HL-60/S4 (cell line): ENCODE results near the gene ACOX1.

ENCODE experiments used
- in situ Hi-C: fragments of 300-500 bp; cut with MboI; formaldehyde crosslinking; loops from 2 replicates; pipeline ENCODE4 v1.14.3; 2022; ENCODE audit warnings: low sequenced_read_pairs

Gene ACOX1

DNA sequence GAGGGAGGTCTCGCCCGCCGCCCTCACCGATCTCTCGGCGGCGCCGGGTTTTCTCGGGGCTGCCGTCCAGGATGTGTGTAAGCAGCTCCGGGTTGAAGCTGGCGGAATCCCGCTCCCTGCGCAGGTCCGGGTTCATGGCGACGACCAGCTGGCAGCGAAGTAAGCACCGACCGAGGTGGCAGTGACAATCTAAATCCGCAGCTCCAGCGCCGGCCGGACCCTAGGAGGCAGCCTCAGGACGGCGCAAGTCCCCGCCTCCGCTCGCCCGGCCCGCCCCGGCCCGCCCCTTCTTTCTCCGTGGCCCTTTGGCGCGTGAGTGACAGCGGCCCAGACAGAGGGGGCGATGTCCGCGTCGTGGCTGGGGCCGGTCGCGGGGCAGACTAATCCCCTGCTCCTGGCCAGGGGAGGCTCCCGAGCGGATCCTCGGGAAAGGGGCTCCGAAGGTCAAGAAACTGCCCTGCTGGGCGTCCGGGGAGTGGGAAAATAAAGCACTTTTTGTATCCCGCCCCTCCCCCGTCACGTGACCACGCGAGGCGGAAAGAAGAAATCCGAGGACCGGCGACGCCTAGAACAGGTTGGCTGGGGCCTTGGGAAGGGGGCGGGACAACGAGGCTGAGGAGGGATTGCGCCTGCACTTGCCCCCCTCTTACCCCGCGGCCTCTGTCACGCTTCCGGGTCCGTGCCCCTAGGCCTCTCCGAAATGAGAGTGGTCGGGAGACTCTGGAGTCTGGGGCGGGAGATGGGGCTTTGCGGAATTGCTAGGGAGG, at the start of gene ACOX1, which contains the start of gene TEN1:
ACOX1 (minus strand) TSS at position 229 of the 767 bp plus-strand sequence; CDS start at position 136, 93 bp downstream.
TEN1 (plus strand) TSS at position 303 of the 767 bp plus-strand sequence. CDS start 6,953 bp downstream, outside the sequence.
- in situ Hi-C loops = no loop called here

DNA sequence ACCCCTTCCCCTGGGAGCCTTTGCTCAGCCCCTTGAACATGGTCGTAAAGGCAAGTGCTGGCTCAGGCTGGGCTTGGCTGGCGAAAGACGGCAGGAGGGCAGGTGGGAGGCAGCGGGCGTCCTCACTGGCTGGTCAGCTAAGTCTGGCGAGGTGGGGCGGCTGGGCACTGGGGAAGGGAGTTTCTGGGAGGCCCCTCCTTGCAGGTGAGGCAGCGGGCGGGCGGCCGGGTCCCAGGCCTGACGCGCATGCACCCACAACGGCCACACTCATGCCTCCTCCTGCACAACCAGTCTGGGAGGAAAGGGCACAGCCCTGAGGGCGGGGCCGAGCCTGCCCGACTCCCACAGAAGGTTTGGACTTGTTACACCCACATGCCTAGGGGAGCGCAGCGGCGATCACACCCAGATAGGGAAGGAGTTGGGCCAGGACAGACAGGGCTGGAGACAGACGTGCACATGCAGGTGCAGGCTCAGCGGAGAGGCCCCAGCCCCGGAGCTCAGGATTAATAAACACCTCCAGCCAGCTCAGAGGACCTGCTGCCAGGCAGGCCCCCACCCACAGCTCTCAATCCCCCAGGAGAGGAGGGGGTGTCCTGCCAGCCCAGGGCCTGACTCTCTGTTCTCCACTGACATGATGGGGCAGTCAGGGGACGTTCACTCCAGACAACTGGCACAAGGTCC, 48.3 kb upstream of the ACOX1 start, which contains the start of gene EVPL:
EVPL (minus strand) TSS at position 148 of the 681 bp plus-strand sequence; CDS start at position 40, 108 bp downstream.
- in situ Hi-C loops = no loop called here

DNA sequence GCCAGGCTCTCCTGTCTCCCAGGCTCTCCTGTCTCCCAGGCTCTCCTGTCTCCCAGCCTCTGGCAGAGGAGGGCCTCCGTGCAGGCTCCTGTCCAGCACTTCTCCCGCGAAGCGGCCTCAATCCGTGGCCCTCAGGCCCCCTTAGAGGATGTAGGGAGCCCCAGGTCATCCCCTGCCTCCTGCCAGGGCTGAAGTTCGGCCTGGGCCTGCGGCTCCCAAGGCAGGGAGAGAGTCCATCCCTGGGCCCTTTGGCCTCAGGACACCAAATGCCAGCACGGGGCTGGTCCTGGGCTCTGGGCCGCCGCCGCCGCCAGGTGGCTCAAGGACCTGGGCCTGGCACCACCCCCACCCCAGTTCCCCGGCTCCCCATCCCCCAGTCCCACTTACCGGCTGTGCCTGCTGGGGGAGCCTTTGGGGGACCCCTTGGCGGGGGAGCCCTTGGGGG, 47.8 kb upstream of the ACOX1 start:
- in situ Hi-C loops = no loop called here

DNA sequence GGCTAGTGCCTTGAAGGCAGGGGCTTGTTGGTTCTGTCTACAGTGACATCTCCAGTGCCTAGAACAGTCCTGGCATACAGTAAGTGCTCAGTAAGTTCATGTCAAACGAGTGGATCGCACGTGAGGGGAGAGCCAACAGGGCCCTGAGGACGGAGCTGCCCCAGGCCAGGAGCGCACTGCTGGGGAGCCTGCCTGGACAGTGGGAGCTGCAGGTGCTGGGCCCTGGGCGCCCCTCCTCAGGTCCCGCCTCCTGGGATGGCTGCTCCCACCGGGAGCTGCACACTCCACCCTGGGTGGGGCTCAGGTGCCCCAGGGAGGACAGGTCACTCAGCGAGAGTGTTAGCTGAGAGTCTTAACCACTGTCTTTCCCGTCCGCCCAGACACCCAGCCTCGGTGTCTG, 46.3 kb upstream of the ACOX1 start:
- in situ Hi-C loops = no loop called here

DNA sequence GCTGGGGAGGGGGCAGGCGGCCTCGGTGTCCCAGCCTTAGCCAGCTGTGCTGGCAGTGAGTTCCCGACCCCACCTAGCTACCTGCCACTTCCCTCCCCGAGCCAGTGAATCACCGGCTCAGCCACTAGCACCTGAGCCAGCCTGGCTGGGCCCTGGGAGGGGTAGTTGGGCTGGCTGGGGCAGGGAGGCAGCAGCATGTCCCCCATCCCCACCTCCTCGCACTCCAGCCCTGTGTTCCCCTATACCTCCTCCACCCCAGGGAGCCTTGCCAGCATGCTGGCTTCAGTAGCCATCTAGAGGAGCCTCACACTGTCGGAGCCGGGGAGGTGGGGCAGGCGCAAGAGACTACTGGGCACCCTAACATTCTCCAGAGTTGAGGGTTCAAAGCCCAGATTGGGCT, 45.4 kb upstream of the ACOX1 start:
- in situ Hi-C loops = loop anchor here (25.0 kb wide), 1 partner anchor 262 kb away; the partner anchor contains the start of gene GALK1

DNA sequence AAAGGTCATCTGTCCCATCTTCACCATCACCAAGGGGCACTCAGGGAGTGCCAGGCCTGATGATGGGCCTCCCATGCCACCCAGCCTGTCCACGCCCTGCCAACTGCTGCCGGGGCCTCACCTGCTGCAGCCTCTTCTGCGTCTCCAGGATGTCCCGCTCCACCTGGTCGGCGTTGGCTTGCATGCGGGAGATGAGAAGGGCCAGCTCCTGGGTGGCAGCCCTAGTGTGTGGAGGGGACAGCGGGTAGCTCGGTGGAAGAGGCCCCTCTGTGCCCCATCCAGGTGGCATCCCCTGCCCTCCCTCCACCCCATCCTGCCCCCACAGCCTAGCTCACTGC, 44.9 kb upstream of the ACOX1 start:
- in situ Hi-C loops = loop anchor here (25.0 kb wide), 1 partner anchor 262 kb away; the partner anchor contains the start of gene GALK1

DNA sequence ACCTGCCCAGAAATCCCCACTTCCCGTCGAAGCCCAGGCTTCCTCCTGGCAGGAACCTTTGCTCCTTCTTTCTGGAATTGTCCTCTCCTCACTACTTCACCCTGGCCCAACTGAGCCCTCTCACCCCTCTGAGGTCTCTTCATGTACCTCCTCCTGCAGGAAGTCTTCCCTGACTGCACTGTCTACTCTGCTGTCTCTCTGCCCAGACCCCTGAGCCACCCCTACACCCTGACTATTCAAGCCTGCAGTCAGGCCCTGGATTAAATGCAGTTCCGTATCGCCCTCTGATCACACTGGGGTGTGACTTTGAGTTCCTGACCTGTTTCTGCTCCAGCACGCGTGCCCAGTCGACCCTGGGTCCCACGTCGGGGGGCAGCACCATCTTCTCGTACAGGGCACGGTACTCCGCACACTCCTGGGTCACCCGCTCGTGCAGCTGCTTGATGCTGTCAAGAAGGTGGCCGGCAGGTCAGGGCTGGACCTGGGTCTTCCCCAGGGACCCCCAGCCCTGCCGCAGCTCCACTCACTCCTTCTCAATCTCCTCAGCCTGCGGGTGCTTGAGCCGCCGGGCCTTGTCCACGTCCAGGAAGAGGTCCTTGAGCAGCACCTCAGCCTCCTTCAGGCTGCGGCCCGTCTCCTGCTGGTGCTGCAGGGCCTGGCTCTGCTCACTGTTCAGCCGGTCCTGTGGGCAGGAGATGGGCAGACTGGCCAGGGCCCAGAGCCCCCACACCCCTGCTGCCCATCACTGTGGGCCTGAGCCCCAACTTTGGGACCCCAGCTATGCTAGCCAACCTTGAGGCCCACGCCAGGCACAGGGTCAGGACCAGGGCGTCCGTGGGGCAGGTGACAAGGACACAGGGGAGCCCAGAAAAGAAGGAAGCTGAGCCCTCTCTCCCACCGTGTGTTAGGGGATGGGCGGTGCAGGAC, 44.3 kb upstream of the ACOX1 start:
- in situ Hi-C loops = loop anchor here (25.0 kb wide), 1 partner anchor 261 kb away; the partner anchor contains the start of gene GALK1

DNA sequence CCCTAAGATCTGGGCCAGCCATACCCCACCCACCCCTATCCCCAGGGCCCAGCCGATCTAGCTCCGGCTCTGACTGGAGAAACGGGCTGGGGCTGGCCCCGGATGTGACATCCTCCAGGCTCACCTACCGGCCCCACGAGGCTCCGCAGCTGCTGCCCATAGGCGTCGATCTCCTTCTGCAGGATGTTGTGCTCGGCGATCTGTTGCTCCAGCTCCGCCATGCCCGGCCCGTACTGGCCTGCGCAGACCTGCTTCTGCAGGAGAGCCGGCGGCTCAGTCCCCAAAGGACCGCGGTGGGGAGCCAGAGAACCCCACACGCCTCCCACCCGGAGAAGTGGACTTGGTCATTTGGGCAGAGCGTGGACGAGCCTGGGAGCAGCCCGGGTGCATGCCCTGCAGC, 43.3 kb upstream of the ACOX1 start:
- in situ Hi-C loops = loop anchor here (25.0 kb wide), 1 partner anchor 260 kb away; the partner anchor contains the start of gene GALK1

DNA sequence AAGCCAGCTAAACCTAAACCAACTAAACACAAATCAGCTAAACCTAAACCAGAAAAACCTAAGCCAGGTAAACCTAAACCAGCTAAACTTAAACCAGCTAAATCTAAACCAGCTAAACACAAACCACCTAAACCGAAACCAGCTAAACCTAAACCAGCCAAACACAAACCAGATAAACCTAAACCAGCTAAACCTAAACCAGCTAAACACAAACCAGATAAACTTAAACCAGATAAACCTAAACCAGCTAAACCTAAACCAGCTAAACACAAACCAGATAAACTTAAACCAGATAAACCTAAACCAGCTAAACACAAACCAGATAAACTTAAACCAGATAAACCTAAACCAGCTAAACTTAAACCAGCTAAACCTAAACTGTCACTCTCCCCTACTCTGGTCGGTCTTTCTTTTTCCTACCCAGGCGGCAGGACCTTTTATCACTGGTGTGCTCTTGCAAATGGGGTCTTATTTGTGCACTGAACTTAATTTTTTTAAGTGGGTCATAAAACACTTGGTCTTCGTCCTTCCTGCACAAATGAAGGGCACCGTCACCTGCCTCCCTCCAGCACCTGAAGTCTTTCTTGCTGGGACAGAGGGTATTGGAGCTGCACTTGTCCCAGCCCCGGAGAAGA, 41.0 kb upstream of the ACOX1 start:
- in situ Hi-C loops = loop anchor here (10.0 to 25.0 kb wide), 2 partner anchors 258 to 275 kb away; partner anchors contain the start of gene GALK1

DNA sequence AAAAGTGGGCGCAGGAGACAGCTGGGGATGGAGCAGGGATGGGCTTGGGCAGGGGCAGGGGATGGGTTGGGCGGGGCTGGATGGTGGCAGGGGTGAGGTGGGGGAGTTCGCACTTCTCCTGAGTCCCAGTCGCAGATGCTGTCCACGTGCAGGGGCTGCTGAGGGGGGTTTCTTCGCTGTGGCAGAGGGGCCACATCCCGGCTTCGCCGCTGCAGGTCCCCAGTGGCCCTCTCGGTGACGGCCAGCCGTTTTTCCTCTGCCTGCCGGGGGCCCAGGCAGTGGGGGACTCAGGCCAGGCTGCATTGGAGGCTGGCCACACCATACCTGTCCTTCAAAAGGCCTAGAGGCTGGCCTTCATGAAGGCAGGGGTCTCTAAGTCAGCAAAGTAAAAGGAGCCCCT, 39.8 kb upstream of the ACOX1 start:
- in situ Hi-C loops = loop anchor here (10.0 to 25.0 kb wide), 2 partner anchors 256 to 276 kb away; partner anchors contain the start of gene GALK1

DNA sequence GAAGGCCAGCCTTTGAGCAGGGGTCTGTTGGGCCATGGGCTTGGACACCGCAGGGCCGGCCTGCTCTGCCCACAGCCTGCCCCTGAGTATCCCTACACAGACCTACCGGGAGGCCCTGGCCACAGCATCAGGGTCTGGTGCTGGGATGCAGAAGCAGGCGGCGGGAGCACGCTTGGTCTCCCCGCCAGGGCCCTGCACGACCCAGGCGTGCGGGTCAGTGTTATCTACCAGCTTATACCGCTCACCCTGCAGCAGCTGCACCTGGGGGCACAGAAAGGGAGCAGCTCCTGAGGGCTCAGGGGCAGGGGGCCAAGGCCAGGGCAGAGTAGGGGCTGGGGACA, 39.3 kb upstream of the ACOX1 start:
- in situ Hi-C loops = loop anchor here (10.0 to 25.0 kb wide), 2 partner anchors 256 to 276 kb away; partner anchors contain the start of gene GALK1

DNA sequence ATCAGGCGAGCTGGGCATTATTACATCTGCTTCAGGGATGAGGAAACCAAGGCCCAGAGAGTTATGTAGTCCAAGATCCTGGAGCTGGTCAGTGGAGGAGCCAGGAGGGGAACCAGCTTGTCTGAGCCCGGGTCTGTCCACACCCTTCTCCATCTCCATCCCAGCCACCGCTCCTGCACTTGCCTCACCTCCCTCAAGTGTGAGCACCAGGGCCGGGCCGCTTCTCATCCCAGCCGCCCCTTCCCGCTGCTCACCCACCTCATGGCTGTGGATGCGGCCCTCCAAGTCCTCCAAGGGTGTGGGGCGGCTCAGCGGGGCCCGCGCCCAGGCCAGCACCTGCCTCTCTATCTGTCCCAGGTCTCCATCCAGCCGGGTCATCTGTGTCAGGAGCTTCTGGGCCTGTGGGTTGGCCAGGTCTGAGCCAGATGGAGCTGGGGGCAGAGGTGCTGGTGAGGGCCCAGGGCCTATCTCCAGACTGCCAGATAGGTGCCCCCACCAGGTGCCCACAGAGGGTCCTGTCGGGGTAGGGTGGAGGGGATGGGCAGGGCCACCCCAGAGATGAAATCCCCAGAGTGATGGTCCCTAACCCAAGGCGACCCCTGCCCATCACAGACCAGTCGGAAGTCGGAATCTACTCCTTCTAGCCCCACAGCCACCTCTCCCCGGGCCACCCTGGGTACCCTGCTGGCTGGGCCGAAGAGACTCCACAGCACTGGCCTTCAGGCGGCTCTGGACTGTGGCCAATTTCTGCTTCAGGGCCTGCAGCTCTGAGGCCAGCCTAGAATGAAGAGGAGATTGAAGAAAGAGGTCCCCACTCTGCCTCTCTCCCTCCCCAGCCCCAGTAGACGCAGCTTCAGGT, 38.7 kb upstream of the ACOX1 start:
- in situ Hi-C loops = loop anchor here (10.0 to 25.0 kb wide), 2 partner anchors 255 to 277 kb away; partner anchors contain the start of gene GALK1

DNA sequence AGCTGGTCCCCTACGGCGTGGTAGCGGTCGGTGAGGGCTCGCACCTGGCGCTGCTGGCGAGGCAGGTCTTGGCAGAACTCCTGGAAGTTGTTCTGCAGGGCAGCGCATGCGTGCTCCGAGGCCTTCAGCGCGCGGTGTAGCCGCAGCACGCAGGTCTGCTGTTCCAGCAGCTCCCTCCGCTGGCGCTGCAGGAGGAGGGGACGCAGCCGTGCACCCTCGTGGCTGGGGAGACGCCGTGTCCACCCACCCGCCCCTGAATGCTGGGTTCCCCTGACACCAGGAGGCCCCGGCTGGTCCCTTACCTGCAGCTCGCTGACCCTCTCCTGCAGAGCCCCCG, 35.9 kb upstream of the ACOX1 start:
- in situ Hi-C loops = loop anchor here (10.0 to 25.0 kb wide), 2 partner anchors 253 to 280 kb away; partner anchors contain the start of gene GALK1

DNA sequence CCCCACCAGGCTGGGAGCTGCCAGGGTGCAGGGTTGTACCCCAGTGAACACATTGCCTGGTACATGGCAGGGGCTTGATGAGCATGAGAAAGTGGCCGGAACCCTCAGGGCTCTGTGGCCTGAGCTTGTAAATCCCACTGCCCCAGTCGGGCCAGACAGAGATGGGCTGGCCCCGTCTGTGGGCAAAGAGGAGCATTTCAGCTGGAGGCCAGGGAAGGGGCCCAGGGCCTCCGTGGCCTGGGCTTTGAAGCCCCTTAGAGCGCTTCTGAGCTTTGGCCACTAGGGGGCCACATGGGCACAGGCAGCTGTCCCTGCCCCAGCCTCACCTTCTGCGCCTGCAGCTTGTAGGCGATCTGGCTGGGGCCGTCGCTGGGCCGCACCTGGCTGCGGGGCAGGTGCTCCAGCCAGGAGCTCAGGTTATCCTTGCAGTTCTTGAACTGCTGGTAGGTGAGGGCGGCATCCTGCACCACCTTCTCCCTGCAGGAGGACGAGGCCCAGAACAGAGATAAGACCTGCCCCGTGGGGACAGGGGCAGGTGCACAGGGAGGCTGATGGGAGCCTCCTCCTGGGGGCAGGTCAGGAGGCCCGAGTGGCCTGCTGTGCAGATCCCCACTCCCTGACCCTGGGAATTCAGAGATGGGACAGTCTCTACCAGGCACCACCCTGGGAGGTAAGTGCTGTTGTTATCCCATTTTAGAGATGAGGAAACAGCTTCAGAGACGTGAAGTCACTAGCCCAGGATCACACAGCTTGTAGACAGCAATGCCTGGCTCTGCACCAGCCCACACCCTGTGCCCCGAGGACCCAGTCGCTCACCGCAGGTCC, 35.3 kb upstream of the ACOX1 start:
- in situ Hi-C loops = loop anchor here (10.0 to 25.0 kb wide), 2 partner anchors 252 to 280 kb away; partner anchors contain the start of gene GALK1

DNA sequence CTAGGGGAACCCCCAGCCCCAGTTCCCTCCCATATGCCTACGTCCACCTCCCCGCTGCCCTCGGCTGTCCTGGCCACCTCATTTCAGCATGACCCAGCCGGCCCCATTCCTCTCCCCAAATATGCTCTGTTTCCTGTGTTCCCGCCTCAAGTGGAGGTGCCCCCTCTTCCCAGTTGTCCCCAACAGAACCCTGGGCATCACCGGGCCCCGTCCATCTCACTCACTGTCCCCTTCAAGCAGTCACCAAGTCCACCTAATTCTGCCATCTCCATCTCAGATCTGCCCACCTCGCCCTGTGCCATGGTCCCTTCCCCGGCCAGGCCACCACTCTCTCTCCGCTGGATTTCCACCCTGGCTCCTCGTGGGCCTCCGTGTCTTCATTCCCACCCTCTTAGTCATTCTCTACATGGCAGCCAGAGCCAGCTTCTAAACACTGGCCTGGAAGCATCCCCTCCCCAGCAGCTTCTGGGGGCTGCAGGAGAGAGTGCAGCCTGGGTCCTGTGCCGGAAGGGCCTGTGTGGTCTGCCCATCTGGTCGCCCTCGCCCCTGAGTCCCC, 34.5 kb upstream of the ACOX1 start:
- in situ Hi-C loops = loop anchor here (10.0 to 25.0 kb wide), 2 partner anchors 251 to 281 kb away; partner anchors contain the start of gene GALK1

DNA sequence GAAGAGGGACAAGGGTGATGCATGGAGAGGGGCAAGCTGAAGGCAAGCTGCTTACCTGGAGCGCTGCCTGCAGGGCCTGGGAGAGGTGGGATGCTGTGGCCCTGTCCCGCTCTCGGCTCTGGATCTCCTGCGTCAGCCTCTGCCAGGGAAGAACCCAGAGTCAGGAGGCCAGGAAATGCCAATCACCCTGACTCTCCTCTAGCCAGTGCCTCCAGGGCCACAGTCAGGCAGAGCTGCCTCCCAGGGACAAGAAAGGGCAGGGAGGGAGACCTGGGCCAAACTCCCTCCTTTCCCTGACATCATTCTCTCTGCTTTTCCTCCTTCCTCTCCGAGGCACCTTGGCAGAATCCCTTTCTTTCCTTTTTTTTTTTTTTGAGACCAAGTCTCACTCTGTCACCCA, 33.0 kb upstream of the ACOX1 start:
- in situ Hi-C loops = loop anchor here (10.0 to 25.0 kb wide), 2 partner anchors 250 to 283 kb away; partner anchors contain the start of gene GALK1

DNA sequence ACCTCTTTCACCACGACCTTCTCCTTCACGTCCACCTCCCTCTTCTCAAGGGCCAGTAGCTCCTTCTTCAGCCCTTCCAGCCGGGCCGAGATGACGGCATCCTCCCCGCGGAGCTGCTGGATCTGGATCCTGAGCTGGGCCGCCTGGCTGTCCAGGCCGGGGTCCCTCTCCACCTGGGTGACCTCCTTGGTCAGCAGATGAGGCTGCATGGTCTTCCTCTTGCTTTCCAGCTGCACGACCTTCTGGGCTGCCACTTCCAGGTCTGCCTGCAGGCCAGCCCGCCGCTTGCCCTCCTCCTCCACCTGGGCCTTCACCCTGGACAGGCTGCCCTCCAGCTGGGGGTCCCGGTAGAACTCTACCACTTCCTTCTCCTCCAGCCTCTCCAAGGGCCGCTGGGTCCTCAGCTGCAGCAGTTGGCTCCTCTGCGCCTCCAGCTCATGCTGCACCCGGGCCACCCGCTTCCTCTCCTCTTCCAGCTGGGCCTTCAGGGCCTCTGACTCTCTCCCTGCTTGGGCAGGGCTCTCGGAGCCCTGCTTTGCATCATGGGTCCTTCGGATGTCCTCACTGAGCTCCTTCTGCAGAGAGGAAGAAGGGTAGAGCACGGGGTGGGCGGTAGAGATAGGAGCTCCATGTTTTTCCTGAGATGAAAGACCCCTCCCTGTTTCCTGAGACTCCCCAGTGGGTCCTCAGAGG, 31.1 kb upstream of the ACOX1 start:
- in situ Hi-C loops = loop anchor here (5.0 to 25.0 kb wide), 3 partner anchors 103 to 285 kb away; partner anchors contain the start of gene GALK1
